ENCODE results near the gene GMPR.

Gene GMPR

DNA sequence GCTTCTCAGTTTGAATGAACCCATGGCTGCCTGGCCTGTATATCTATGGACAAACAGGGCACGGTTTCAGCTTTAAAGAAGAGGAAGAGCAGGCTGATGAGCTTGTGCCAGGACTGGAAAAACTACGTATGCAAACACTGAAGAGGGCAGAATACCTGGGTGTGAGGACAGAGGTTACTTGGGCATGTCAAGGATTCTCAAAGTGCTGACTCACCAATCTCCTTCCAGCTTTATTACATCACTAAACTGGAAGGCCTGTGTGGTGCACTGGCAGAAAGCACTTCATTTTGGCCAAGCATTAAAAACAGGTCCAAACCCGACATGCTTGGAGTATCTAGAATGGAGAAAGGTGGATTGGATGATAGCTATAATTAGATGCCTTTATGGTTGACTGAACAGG is 95.2 kb downstream of the GMPR start:
- DNase-seq: no peak

- no peak for DNase-seq
These were observed 96.3 kb downstream of the GMPR start for GRCh38 chr6:16334671-16335070.

DNA sequence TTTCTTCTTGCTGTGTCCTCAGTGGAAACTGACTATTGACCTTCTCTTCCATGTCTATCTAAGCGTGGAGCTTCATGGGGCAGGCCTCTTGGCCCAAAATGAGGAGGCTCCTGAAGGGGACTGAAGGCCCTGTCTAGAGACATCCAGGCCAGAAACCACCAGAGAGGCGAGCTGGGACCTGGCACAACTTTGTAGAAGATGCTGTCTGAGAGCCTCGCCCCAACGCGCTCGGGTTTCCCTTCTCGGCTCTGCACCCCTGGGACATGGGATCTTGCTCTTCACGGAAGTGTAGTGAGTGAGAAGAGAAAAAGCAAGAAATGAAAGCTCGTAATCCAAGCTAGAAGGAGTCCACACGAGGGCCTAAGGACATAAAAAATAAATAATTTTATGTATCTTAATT is 96.8 kb downstream of the GMPR start:
- DNase-seq: no peak

GRCh38 chr6:16336056-16336818 is 97.8 kb downstream of the GMPR start:
- DNase-seq: peak; percentile 11

GRCh38 chr6:16336911-16337294 is 98.5 kb downstream of the GMPR start:
- no peak for DNase-seq

GRCh38 chr6:16337295-16337975 is 99.0 kb downstream of the GMPR start:
- DNase-seq: peak; percentile 13

DNA sequence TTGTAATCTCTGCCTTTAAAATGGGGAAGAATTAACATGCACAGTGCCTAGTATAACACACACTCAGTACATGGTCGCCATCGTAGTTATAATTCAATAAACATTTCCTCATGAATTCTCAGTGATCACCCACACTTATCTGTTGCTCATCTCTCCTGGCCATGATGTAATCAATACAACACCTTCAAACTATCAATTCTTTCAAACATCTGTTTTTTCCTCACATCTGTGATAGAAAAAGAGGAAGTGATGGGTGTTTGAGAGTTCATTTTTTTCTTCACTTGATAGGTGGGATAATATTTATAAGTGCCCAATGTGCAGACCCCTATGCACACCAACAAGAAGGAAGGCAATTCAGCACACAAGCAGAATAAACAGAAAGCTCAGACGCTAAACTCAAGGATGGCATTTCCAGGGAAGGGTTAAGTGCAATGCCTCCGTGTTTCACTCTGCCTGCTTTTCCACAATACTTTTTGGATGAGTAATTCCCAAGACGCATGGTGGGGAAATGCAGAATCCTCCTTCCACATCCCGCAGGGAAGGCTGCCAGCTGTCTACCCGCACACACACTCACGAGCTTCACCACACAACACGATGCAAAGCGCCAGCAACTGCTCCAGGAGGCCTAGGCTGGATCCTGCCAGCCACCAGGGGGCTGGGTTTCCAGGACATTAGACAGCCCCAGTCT is 100.3 kb downstream of the GMPR start:
- peak; percentile 40 for DNase-seq

- DNase-seq: no peak
These were observed 100.8 kb downstream of the GMPR start for GRCh38 chr6:16339265-16339587.

DNA sequence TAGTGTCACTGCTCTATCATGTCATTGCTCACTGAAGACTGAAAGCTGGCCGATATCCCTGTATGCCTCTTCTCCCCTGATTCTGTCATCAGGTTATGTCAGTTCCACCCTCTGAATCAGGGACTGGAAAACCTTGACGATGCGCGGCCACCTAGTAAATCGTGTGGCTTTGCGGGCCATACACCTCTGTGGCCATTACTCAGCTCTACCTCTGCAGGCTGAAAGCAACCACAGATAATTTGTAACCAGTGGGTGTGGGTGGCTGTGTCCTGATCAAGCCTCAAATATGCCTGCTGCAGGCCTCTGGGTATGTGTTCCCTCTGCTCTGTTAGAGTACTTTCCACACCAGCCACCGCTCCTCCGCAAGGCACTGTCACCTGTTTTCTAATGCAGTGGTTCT is 105.2 kb downstream of the GMPR start:
- no peak for DNase-seq

GRCh38 chr6:16344756-16345155 is 106.4 kb downstream of the GMPR start:
- no peak for DNase-seq
